ENCODE results near the gene C1orf226.
"Not testable (repeated sequence)": the region's sequence is repeated elsewhere in the genome, so short reads cannot be mapped to it uniquely, and the experiment has no call there.

Gene C1orf226

GRCh38 chr1:162417650-162418049 is 36.1 kb downstream of the C1orf226 start:
- Histone ChIP-seq H3K4me3 (ENCODE audit: low read depth, low read length) (no peak overlapping the region), H3K4me2 (ENCODE audit: low read length) (no peak overlapping the region), H3K27ac (no peak overlapping the region), H3K36me3 (ENCODE audit: control insufficient read depth, insufficient read depth, low read length) (no peaks in the 10 kb centered on the region), H3K27me3 (ENCODE audit: control insufficient read depth, insufficient read depth, low read length) (no peaks in the 10 kb centered on the region), H3K79me2 (no peaks in the 10 kb centered on the region), H3K9me3 (ENCODE audit: control insufficient read depth, low read length) (no peaks in the 10 kb centered on the region), H2AFZ (no peak overlapping the region), H3K9ac (no peak overlapping the region), H3K4me1 (peaks cover 11% of the 10 kb centered on the region)
- TF ChIP-seq CTCF (IDR thresholded peaks at IDR 0.05) = no peak

GRCh38 chr1:162418584-162418983 is 37.1 kb downstream of the C1orf226 start:
- H3K9me3 ChIP-seq (ENCODE audit: control insufficient read depth, low read length); H3K27ac ChIP-seq; H3K27me3 ChIP-seq (ENCODE audit: control insufficient read depth, insufficient read depth, low read length); H3K4me2 ChIP-seq (ENCODE audit: low read length); H3K79me2 ChIP-seq; H3K36me3 ChIP-seq (ENCODE audit: control insufficient read depth, insufficient read depth, low read length); H2AFZ ChIP-seq; H3K4me3 ChIP-seq (ENCODE audit: low read depth, low read length); H3K9ac ChIP-seq: not testable (repeated sequence)
- H3K4me1 ChIP-seq = peaks cover 11% of the 10 kb centered on the region

- H3K27me3 ChIP-seq (ENCODE audit: control insufficient read depth, insufficient read depth, low read length); H3K9me3 ChIP-seq (ENCODE audit: control insufficient read depth, low read length); H2AFZ ChIP-seq; H3K79me2 ChIP-seq; H3K27ac ChIP-seq; H3K36me3 ChIP-seq (ENCODE audit: control insufficient read depth, insufficient read depth, low read length); H3K4me2 ChIP-seq (ENCODE audit: low read length); H3K9ac ChIP-seq; H3K4me3 ChIP-seq (ENCODE audit: low read depth, low read length): not testable (repeated sequence)
- peaks cover 11% of the 10 kb centered on the region for H3K4me1 ChIP-seq
These were observed 38.0 kb downstream of the C1orf226 start for GRCh38 chr1:162419450-162419931.

- no peak overlapping the region for H3K4me2 ChIP-seq (ENCODE audit: low read length)
- H3K9ac ChIP-seq = no peak overlapping the region
- H3K9me3 ChIP-seq (ENCODE audit: control insufficient read depth, low read length) = no peaks in the 10 kb centered on the region
- no peaks in the 10 kb centered on the region for H3K79me2 ChIP-seq
- no peaks in the 10 kb centered on the region for H3K36me3 ChIP-seq (ENCODE audit: control insufficient read depth, insufficient read depth, low read length)
- no peaks in the 10 kb centered on the region for H3K27me3 ChIP-seq (ENCODE audit: control insufficient read depth, insufficient read depth, low read length)
- H3K4me3 ChIP-seq (ENCODE audit: low read depth, low read length) = no peak overlapping the region
- H2AFZ ChIP-seq = no peak overlapping the region
- no peak for TF ChIP-seq CTCF (IDR thresholded peaks at IDR 0.05)
- peaks cover 11% of the 10 kb centered on the region for H3K4me1 ChIP-seq
- H3K27ac ChIP-seq = no peak overlapping the region
These were observed 38.6 kb downstream of the C1orf226 start for GRCh38 chr1:162420120-162420519.

GRCh38 chr1:162421258-162422164 is 40.0 kb downstream of the C1orf226 start:
- Histone ChIP-seq H3K27me3 (ENCODE audit: control insufficient read depth, insufficient read depth, low read length) (no peaks in the 10 kb centered on the region), H3K4me3 (ENCODE audit: low read depth, low read length) (no peak overlapping the region), H3K9ac (no peak overlapping the region)

More at GRCh38 chr1:162421258-162422164, 40.0 kb downstream of the C1orf226 start:
- Histone ChIP-seq H3K9me3 (ENCODE audit: control insufficient read depth, low read length) (no peaks in the 10 kb centered on the region), H2AFZ (no peak overlapping the region), H3K4me2 (ENCODE audit: low read length) (peak overlapping the region; percentile 41), H3K36me3 (ENCODE audit: control insufficient read depth, insufficient read depth, low read length) (no peaks in the 10 kb centered on the region), H3K4me1 (peaks cover 11% of the 10 kb centered on the region), H3K79me2 (no peaks in the 10 kb centered on the region), H3K27ac (peak overlapping the region; percentile 51)
- no peak for TF ChIP-seq CTCF (IDR thresholded peaks at IDR 0.05)
